Uterus (tissue), 4 donors: ENCODE data around the gene PIGN. TPM values are rescaled to one million over a fixed set of nuclear protein-coding genes. Genes with fewer than 3 reads are reported as not detected.

Experiments
- DNase-seq, 2 donors: peaks; one replicate each; pipeline ENCODE4 v3.0.0-alpha.2; 2019 to 2020
- H3K27ac ChIP-seq, 2 donors: fragments of 200-600 bp; sonication (generic); 1 replicate in 1 of 2; 2 replicates in 1 of 2; pipeline ENCODE4 v1.5.1; 2016 to 2018
- H3K27me3 ChIP-seq, 2 donors: fragments of 200-600 bp; sonication (generic); one replicate each; pipeline ENCODE4 v1.5.1; 2018 to 2019; ENCODE audit warnings: control low read depth in 1 of 2
- H3K36me3 ChIP-seq, 2 donors: fragments of 200-600 bp; sonication (generic); one replicate each; pipeline ENCODE4 v1.5.1; 2019; ENCODE audit warnings: control low read depth in 1 of 2
- H3K4me1 ChIP-seq, 2 donors: fragments of 200-600 bp; sonication (generic); one replicate each; pipeline ENCODE4 v1.5.1; 2018 to 2019; ENCODE audit warnings: control low read depth in 1 of 2
- H3K4me3 ChIP-seq, 2 donors: fragments of 200-600 bp; sonication (generic); 1 replicate in 1 of 2; 2 replicates in 1 of 2; pipeline ENCODE4 v1.5.1; 2018 to 2019; ENCODE audit warnings: mild to moderate bottlenecking in 1 of 2
- H3K9me3 ChIP-seq, 2 donors: fragments of 200-600 bp; sonication (generic); one replicate each; pipeline ENCODE4 v1.5.1; 2019; ENCODE audit warnings: control low read depth in 1 of 2
- CTCF ChIP-seq, 4 experiments: fragments of 200-600 bp in 2 of 4; fragments of 450-650 bp in 2 of 4; sonication (generic) in 2 of 4; IDR thresholded peaks; one replicate each; pipeline ENCODE4 v1.5.1; 2016 to 2019; ENCODE audit warnings: antibody characterized with exemption in 4 of 4, mild to moderate bottlenecking in 2 of 4, moderate library complexity in 1 of 4
- POLR2A ChIP-seq, 2 donors: fragments of 450-650 bp; IDR thresholded peaks; one replicate each; pipeline ENCODE4 v1.6.1; 2016; ENCODE audit warnings: antibody characterized with exemption in 2 of 2, mild to moderate bottlenecking in 1 of 2, moderate library complexity in 1 of 2
- intact Hi-C: fragments of 100-400 bp; cut with DNase I; formaldehyde crosslinking; loops from one replicate; pipeline ENCODE4 v1.15.1; 2023; ENCODE audit warnings: low total_unique reads
- total RNA-seq, 4 donors: library from RNA; depleted of rRNA in 3 of 4; stranded (reverse); fragments of >200 nt in 3 of 4; gene quantifications; one replicate each; pipeline versions ENCODE4 v1.1.0 to v1.2.4, GENCODE V29; 2014 to 2023
- donor health status: DM: yes; HTN: yes; CAD: no.

The PIGN gene
- total RNA-seq, 4 donors from 2014 or later, result 11.5 to 86.7 (median 30.2) TPM

- intact Hi-C loops, result no loop called here
- H3K27ac ChIP-seq, result no peak overlapping the region
- no peak for TF ChIP-seq CTCF (IDR thresholded peaks at IDR 0.05)
- no peak for TF ChIP-seq POLR2A (IDR thresholded peaks at IDR 0.05)
- no peak for DNase-seq
- H3K4me1 ChIP-seq, result no peaks in the 10 kb centered on the region
- H3K9me3 ChIP-seq, result no peaks in the 10 kb centered on the region
- no peaks in the 10 kb centered on the region for H3K36me3 ChIP-seq
- no peaks in the 10 kb centered on the region for H3K27me3 ChIP-seq
- no peak overlapping the region for H3K4me3 ChIP-seq
Measured at GRCh38 chr18:62081761-62082294, 105.0 kb downstream of the PIGN start.

- H3K27me3 ChIP-seq, result no peaks in the 10 kb centered on the region
- H3K27ac ChIP-seq, result no peak overlapping the region
- H3K4me3 ChIP-seq, result no peak overlapping the region
- TF ChIP-seq POLR2A (IDR thresholded peaks at IDR 0.05) (no peak), CTCF (IDR thresholded peaks at IDR 0.05) (no peak)
- H3K9me3 ChIP-seq, result no peaks in the 10 kb centered on the region
- H3K36me3 ChIP-seq, result no peaks in the 10 kb centered on the region
- DNase-seq, result no peak
- intact Hi-C loops, result no loop called here
- H3K4me1 ChIP-seq, result no peaks in the 10 kb centered on the region
Measured at GRCh38 chr18:62081248-62081647, 105.6 kb downstream of the PIGN start.

- no peak for DNase-seq
- intact Hi-C loops, result no loop called here
- Histone ChIP-seq H3K9me3 (no peaks in the 10 kb centered on the region), H3K36me3 (no peaks in the 10 kb centered on the region), H3K4me1 (no peaks in the 10 kb centered on the region), H3K4me3 (no peak overlapping the region), H3K27me3 (no peaks in the 10 kb centered on the region), H3K27ac (no peak overlapping the region)
- TF ChIP-seq CTCF (IDR thresholded peaks at IDR 0.05), result no peak
Measured at GRCh38 chr18:62080172-62080900, 106.5 kb downstream of the PIGN start.

- Histone ChIP-seq H3K4me1 (no peaks in the 10 kb centered on the region), H3K36me3 (no peaks in the 10 kb centered on the region), H3K9me3 (no peaks in the 10 kb centered on the region), H3K27ac (no peak overlapping the region), H3K4me3 (no peak overlapping the region), H3K27me3 (no peaks in the 10 kb centered on the region)
- no peak for TF ChIP-seq CTCF (IDR thresholded peaks at IDR 0.05)
- no peak for TF ChIP-seq POLR2A (IDR thresholded peaks at IDR 0.05)
- intact Hi-C loops, result no loop called here
- DNase-seq, result no peak
Measured at GRCh38 chr18:62073461-62074281, 113.2 kb downstream of the PIGN start.

GRCh38 chr18:62072370-62072769 is 114.5 kb downstream of the PIGN start:
- Histone ChIP-seq H3K27me3 (no peaks in the 10 kb centered on the region), H3K9me3 (no peaks in the 10 kb centered on the region), H3K4me3 (no peak overlapping the region), H3K36me3 (no peaks in the 10 kb centered on the region), H3K4me1 (no peaks in the 10 kb centered on the region), H3K27ac (no peak overlapping the region)
- DNase-seq, result no peak
- intact Hi-C loops, result no loop called here
- no peak for TF ChIP-seq POLR2A (IDR thresholded peaks at IDR 0.05)
- TF ChIP-seq CTCF (IDR thresholded peaks at IDR 0.05), result no peak
